HEK293T (cell line): ENCODE measurements around the gene CD96.

Experiments used
- FOXM1 ChIP-seq: fragments of 450-650 bp; IDR thresholded peaks from 2 replicates; pipeline ENCODE4 v1.6.1; 2017; ENCODE audit warnings: mild to moderate bottlenecking, borderline replicate concordance
- L3MBTL2 ChIP-seq: fragments of 450-650 bp; conservative IDR thresholded peaks from 2 replicates; pipeline ENCODE4 v1.6.1; 2016; ENCODE audit warnings: mild to moderate bottlenecking
- LEF1 ChIP-seq: fragments of 450-650 bp; IDR thresholded peaks from 2 replicates; pipeline ENCODE4 v1.6.1; 2017; ENCODE audit warnings: mild to moderate bottlenecking, borderline replicate concordance
- PKNOX1 ChIP-seq: fragments of 450-650 bp; IDR thresholded peaks from 2 replicates; pipeline ENCODE4 v1.6.1; 2016
- SP1 ChIP-seq: fragments of 450-650 bp; IDR thresholded peaks from 2 replicates; pipeline ENCODE4 v1.6.1; 2017
- SUZ12 ChIP-seq: fragments of 450-650 bp; IDR thresholded peaks from 2 replicates; pipeline ENCODE4 v1.6.1; 2016; ENCODE audit warnings: mild to moderate bottlenecking
- ZNF384 ChIP-seq: fragments of 450-650 bp; IDR thresholded peaks from 2 replicates; pipeline ENCODE4 v1.6.1; 2016

GRCh38 chr3:111517801-111518200 lies 24.2 kb upstream of the CD96 start:
- TF ChIP-seq PKNOX1, result no peak
- no peak for TF ChIP-seq LEF1
- no peak for TF ChIP-seq SP1
- TF ChIP-seq L3MBTL2, result no peak
- TF ChIP-seq ZNF384, result no peak
- TF ChIP-seq FOXM1, result no peak
- no peak for TF ChIP-seq SUZ12
